Adrenal gland (tissue), 12 donors: ENCODE results near the gene CA7. TPM values are rescaled to one million over a fixed set of nuclear protein-coding genes. Genes with fewer than 3 reads are reported as not detected.

ENCODE experiments used
- DNase-seq, 7 donors: peaks; one replicate each; pipeline ENCODE4 v3.0.0-alpha.2; 2019 to 2020
- H3K27ac ChIP-seq, 5 donors: fragments of 200-600 bp; sonication (generic) in 4 of 5; 1 replicate in 3 of 5; 2 replicates in 2 of 5; pipeline versions ENCODE4 v1.5.1 to v1.8.0; 2016 to 2020; ENCODE audit warnings: mild to moderate bottlenecking in 1 of 5
- H3K27me3 ChIP-seq: fragments of 200-600 bp; 2 replicates; pipeline ENCODE4 v1.8.0; 2021
- H3K36me3 ChIP-seq, 2 donors: fragments of 200-600 bp; replicated peaks in 1 of 2; 1 replicate in 1 of 2; 2 replicates in 1 of 2; pipeline versions ENCODE4 v1.5.1 to v1.8.0; 2018 to 2022
- H3K4me1 ChIP-seq, 2 donors: fragments of 200-600 bp; replicated peaks in 1 of 2; 1 replicate in 1 of 2; 2 replicates in 1 of 2; pipeline versions ENCODE4 v1.5.1 to v1.8.0; 2018 to 2021
- H3K4me3 ChIP-seq, 4 donors: fragments of 200-600 bp; sonication (generic) in 3 of 4; one replicate each; pipeline ENCODE4 v1.5.1; 2016 to 2018
- H3K9me3 ChIP-seq, 3 donors: fragments of 200-600 bp; sonication (generic) in 1 of 3; replicated peaks in 1 of 3; 1 replicate in 2 of 3; 2 replicates in 1 of 3; pipeline versions ENCODE4 v1.5.1 to v1.8.0; 2016 to 2021
- POLR2A ChIP-seq, 2 donors: fragments of 450-650 bp; IDR thresholded peaks; one replicate each; pipeline ENCODE4 v1.6.1; 2017; ENCODE audit warnings: antibody characterized with exemption in 2 of 2, mild to moderate bottlenecking in 2 of 2, moderate library complexity in 1 of 2
- WGBS, 4 donors: extraction: QIAGEN DNeasy Blood & Tissue Kit in 2 of 4; methylation state at CpG; one replicate each; pipeline versions ENCODE4 v1.1.5 to v1.1.7; 2013 to 2017; 5-methylcytosine and 5-hydroxymethylcytosine counted together
- intact Hi-C, 2 donors: fragments of 100-400 bp; cut with DNase I; formaldehyde crosslinking; loops; one replicate each; pipeline versions ENCODE4 v1.14.1 to v1.15.0; 2022 to 2023
- polyA plus RNA-seq, 3 donors: library from polyadenylated mRNA; stranded (reverse); fragments of 200-250 nt in 2 of 3; fragments of 350-450 nt in 1 of 3; fragmentation: Illumina TruSeq in 1 of 3; extraction: RNeasy Lipid Tissue Mini Kit (QIAGEN cat#74804) in 1 of 3; gene quantifications; one replicate each; pipeline ENCODE4 v1.2.3, GENCODE V29; 2013 to 2014
- total RNA-seq, 9 donors: library from RNA; depleted of rRNA in 4 of 9; stranded (reverse); fragments of >200 nt in 4 of 9; fragments of 120-200 nt in 1 of 9; fragmentation: NEBNext Ultra II Directional in 1 of 9; extraction: Animal tissue kit (Norgen Biotek cat#: 25700) in 1 of 9; gene quantifications; one replicate each; pipeline versions ENCODE4 v1.1.0 to v1.2.4, GENCODE V29; 2013 to 2023
- TF ChIP-seq, protein P1 (sequence below), 6 experiments: fragments of 450-650 bp in 4 of 6; fragments of 200-600 bp in 2 of 6; sonication (generic) in 1 of 6; IDR thresholded peaks; 1 replicate in 5 of 6; 2 replicates in 1 of 6; pipeline versions ENCODE4 v1.5.1 to v1.8.0; 2016 to 2021; ENCODE audit warnings: antibody characterized with exemption in 6 of 6, mild to moderate bottlenecking in 2 of 6, moderate library complexity in 1 of 6
- donor health status: healthy with polysubstance abuse.
- donor health status: Bipolar disorder and iron deficiency.
- donor health status: DM: yes; HTN: yes; CAD: no.
- donor health status: DM: no; HTN: no; CAD: no.
- donor health status: DM: no; HTN: no; CAD: no.
- donor health status: DM: yes; HTN: yes; CAD: no.

The CA7 gene
- total and polyA plus RNA-seq, 12 donors: not detected

DNA sequence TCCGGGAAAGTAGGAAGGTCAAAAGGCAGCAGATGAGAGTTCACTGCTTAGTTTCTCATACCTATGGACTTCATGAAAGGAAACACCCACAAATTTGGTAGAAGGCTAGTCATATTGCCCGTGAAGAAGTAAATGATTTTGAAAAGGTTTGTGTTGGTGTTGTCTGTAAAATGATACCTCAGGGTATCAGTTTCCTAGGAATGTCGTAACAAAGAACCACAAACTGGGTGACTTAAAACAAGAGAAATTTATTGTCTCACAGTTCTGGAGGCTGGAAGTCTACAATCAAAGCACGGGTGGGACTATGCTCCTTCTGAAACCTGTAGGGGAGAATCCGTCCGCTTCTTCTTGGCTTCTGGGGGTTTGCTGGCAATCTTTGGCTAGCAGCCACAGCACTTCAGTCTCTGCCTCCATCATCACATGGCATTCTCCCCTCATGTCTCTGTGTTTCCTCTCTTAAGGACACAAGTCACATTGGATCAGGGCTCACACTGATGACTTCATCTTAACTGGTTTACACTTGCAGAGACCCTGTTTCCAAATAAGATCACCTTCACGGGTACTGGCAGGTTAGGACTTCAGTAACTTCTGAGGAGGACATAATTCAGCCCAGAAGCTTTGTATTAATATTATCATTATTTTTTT is 11.4 kb upstream of the CA7 start:
- H3K27me3 ChIP-seq: no peaks in the 10 kb centered on the region
- WGBS, 4 donors: 65 to 70% (median 69%) methylated on average over 7 of the region's 7 CpGs
- DNase-seq: peak in 1 of 7 donors; percentile 24
- peaks cover 13 to 18% of the 10 kb centered on the region in 2 donors for H3K4me1 ChIP-seq
- H3K27ac ChIP-seq: no peak overlapping the region
- no peaks in the 10 kb centered on the region for H3K9me3 ChIP-seq
- TF ChIP-seq POLR2A (IDR thresholded peaks at IDR 0.05): no peak
- TF ChIP-seq, protein P1, sequence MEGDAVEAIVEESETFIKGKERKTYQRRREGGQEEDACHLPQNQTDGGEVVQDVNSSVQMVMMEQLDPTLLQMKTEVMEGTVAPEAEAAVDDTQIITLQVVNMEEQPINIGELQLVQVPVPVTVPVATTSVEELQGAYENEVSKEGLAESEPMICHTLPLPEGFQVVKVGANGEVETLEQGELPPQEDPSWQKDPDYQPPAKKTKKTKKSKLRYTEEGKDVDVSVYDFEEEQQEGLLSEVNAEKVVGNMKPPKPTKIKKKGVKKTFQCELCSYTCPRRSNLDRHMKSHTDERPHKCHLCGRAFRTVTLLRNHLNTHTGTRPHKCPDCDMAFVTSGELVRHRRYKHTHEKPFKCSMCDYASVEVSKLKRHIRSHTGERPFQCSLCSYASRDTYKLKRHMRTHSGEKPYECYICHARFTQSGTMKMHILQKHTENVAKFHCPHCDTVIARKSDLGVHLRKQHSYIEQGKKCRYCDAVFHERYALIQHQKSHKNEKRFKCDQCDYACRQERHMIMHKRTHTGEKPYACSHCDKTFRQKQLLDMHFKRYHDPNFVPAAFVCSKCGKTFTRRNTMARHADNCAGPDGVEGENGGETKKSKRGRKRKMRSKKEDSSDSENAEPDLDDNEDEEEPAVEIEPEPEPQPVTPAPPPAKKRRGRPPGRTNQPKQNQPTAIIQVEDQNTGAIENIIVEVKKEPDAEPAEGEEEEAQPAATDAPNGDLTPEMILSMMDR (IDR thresholded peaks at IDR 0.05): no peak
- H3K36me3 ChIP-seq: no peaks in the 10 kb centered on the region
- intact Hi-C loops: loop anchor here (5.0 kb wide), 1 partner anchor 35 kb away; no protein-coding TSS in a partner anchor
- H3K4me3 ChIP-seq: no peak overlapping the region

GRCh38 chr16:66834746-66835145 is 9.5 kb upstream of the CA7 start:
- intact Hi-C loops: loop anchor here (5.0 kb wide), 1 partner anchor 33 kb away; no protein-coding TSS in a partner anchor
- WGBS, 4 donors: 78 to 84% (median 81%) methylated on average over 5 of the region's 5 CpGs
- H3K9me3 ChIP-seq: no peaks in the 10 kb centered on the region
- H3K27ac ChIP-seq: no peak overlapping the region
- no peaks in the 10 kb centered on the region for H3K27me3 ChIP-seq
- TF ChIP-seq, protein P1 (IDR thresholded peaks at IDR 0.05): no peak
- TF ChIP-seq POLR2A (IDR thresholded peaks at IDR 0.05): no peak
- DNase-seq: no peak
- no peaks in the 10 kb centered on the region for H3K36me3 ChIP-seq
- H3K4me3 ChIP-seq: no peak overlapping the region
- H3K4me1 ChIP-seq: peaks cover 5 to 6% of the 10 kb centered on the region in 2 donors

DNA sequence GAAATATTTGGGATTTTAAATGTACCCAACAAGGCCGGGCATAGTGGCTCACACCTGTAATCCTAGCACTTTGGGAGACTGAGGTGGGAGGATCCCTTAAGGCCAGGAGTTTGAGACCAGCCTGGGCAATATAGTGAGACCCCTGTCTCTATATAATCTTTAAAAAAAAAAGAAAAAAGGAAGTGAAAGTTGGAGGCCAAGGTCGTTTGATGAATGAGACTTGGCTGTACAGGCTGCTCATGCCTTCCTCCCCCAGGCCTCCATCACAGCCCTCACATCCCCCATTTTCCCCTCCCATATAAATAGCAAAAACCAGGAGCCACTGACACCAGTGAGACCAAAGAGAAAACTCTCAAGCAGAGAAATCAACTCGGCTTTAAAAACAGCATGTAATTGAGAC is 3.3 kb upstream of the CA7 start:
- Histone ChIP-seq H3K9me3 (no peaks in the 10 kb centered on the region), H3K36me3 (no peaks in the 10 kb centered on the region), H3K27ac (no peak overlapping the region), H3K27me3 (peaks cover 22% of the 10 kb centered on the region), H3K4me3 (no peak overlapping the region), H3K4me1 (peaks cover 8 to 11% of the 10 kb centered on the region in 2 donors)
- peak in 1 of 7 donors; percentile 10 for DNase-seq
- intact Hi-C loops: loop anchor here in 1 of 2 donors (10.0 kb wide), 1 partner anchor 116 kb away; no protein-coding TSS in a partner anchor
- WGBS, 4 donors: 39 to 50% (median 44%) methylated on average over 3 of the region's 3 CpGs
- no peak for TF ChIP-seq POLR2A (IDR thresholded peaks at IDR 0.05)

DNA sequence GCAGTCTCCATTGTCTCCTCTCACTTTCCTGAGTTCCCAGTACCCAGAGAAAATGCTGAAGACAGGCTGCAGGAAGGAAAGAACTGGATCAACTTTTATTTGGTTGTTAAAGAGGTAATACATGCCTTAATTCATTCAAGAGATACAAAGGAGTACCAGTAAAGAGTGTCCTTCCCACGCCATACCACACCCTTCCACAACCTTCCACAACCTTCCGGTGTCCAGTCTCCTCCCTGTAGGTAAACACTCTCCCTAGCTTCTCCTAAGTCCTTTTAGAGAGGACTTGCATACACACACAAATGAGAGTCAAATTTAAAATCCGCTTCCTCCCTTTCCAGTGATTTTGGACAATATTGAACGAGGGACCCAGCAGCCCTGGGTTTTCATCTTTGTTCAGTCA is 2.8 kb upstream of the CA7 start:
- WGBS, 4 donors: 88 to 93% (median 91%) methylated on average over 4 of the region's 4 CpGs
- peaks cover 22% of the 10 kb centered on the region for H3K27me3 ChIP-seq
- no peaks in the 10 kb centered on the region for H3K36me3 ChIP-seq
- H3K4me3 ChIP-seq: no peak overlapping the region
- H3K27ac ChIP-seq: no peak overlapping the region
- no peak for TF ChIP-seq POLR2A (IDR thresholded peaks at IDR 0.05)
- TF ChIP-seq, protein P1 (IDR thresholded peaks at IDR 0.05): no peak
- H3K9me3 ChIP-seq: no peaks in the 10 kb centered on the region
- intact Hi-C loops: loop anchor here in 1 of 2 donors (10.0 kb wide), 1 partner anchor 117 kb away; no protein-coding TSS in a partner anchor
- no peak for DNase-seq
- peaks cover 8 to 11% of the 10 kb centered on the region in 2 donors for H3K4me1 ChIP-seq
